GM12801 (cell line): ENCODE measurements around the gene ZNF385B.

Experiments
- TF ChIP-seq, protein P1 (sequence below): IDR thresholded peaks from one replicate; pipeline ENCODE4 v1.5.1; 2011; ENCODE audit warnings: control low read depth; ENCODE audit not compliant: insufficient read length; ENCODE audit errors: extremely low read depth

ZNF385B gene

DNA sequence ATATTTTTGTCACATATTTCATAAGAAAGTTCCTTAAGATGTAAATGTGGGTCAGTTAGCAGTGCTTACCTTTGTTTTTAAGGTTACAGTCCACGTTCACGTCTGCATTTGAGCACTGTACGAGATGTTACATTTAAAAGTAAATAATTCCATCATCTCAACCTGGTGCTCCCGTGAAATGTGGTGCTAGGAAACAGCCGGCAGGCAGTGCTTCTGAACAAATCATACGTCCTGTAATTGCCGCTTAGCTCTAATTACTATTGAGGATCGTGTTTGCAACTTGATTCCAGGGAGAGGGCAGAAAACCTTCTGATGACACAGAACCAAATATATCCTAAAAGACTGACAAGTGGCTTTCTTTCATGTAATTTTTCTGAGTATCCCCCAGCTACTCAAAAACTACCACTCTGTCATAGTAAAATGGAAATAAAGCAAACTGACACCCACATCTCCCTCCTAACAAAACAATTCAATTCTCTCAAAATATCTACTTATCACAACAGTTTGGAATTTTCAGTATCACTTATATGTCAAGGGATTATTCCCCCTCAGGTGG lies 299.0 kb downstream of the ZNF385B start:
- TF ChIP-seq, protein P1, sequence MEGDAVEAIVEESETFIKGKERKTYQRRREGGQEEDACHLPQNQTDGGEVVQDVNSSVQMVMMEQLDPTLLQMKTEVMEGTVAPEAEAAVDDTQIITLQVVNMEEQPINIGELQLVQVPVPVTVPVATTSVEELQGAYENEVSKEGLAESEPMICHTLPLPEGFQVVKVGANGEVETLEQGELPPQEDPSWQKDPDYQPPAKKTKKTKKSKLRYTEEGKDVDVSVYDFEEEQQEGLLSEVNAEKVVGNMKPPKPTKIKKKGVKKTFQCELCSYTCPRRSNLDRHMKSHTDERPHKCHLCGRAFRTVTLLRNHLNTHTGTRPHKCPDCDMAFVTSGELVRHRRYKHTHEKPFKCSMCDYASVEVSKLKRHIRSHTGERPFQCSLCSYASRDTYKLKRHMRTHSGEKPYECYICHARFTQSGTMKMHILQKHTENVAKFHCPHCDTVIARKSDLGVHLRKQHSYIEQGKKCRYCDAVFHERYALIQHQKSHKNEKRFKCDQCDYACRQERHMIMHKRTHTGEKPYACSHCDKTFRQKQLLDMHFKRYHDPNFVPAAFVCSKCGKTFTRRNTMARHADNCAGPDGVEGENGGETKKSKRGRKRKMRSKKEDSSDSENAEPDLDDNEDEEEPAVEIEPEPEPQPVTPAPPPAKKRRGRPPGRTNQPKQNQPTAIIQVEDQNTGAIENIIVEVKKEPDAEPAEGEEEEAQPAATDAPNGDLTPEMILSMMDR, result no peak

DNA sequence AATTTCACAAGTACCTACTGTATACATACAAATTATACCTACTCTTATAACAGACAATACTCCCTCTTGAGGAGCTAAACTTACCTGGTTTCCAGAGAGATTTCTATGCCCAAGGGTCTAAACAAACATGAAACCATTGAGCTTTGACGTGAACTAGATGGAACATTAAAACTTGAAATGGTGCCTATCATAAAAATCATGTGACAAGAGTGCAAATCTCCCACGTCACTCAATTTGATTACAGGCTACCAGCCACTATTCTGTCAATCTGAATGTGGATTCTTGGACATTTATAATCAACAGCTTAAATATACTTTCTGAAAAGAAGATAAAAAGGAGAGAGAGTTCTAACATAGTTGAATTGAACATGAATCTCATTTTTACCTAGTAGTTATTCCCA lies 299.7 kb downstream of the ZNF385B start:
- TF ChIP-seq, protein P1, result no peak

DNA sequence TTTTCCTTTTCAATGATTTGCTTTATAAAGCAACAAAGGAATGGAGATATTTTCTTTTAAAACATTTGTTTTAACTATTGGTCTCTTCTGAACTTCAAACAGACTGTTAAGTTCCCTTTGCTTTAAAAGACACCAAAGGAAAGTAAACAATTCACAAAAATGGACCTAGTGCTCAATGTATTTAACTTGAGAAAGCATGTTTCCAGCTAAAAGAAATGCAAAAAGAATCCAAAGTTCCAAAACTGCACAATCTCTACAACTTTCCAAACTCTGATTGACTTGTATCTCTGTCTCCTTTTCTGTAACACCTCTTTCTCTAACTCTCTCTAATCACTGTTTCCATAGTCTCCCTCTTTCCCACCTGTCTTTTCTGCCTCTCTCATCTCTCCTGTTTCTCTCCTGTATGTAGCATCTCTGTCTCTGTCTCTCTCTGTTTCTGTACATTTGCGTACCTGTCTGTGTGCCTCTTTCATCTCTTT lies 301.1 kb downstream of the ZNF385B start:
- TF ChIP-seq, protein P1, result no peak

DNA sequence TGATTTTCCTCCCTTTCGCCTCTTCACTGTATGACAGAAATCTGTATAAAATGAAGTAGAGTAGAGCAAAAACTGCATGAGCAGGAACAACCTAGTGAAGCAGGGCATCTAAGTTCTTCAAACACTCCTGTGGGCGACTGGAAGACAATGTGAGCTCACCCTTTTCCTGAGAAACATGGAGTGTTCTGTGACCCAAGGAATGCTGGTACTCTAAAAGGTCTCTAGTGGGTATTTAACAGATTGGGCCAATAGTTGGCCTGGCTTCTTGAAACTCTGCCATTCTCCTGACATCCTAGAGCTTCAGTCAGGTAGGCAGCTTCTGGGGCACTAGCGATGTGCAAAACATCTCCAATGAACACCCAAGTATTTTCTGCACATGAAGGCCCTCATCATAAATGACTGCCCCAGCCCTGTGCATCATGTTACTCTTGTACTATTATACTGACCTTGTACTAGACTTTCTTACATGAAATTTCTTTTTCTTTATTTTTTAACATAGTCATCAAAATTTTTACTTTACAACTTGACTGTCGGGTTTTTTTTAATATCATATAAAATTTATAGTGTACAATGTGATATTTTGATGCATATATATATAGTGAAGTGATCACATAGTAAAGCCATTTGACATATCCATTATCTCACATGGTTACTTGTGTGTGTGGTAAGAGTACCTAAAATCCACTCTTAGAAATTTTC lies 302.2 kb downstream of the ZNF385B start:
- TF ChIP-seq, protein P1, result no peak

DNA sequence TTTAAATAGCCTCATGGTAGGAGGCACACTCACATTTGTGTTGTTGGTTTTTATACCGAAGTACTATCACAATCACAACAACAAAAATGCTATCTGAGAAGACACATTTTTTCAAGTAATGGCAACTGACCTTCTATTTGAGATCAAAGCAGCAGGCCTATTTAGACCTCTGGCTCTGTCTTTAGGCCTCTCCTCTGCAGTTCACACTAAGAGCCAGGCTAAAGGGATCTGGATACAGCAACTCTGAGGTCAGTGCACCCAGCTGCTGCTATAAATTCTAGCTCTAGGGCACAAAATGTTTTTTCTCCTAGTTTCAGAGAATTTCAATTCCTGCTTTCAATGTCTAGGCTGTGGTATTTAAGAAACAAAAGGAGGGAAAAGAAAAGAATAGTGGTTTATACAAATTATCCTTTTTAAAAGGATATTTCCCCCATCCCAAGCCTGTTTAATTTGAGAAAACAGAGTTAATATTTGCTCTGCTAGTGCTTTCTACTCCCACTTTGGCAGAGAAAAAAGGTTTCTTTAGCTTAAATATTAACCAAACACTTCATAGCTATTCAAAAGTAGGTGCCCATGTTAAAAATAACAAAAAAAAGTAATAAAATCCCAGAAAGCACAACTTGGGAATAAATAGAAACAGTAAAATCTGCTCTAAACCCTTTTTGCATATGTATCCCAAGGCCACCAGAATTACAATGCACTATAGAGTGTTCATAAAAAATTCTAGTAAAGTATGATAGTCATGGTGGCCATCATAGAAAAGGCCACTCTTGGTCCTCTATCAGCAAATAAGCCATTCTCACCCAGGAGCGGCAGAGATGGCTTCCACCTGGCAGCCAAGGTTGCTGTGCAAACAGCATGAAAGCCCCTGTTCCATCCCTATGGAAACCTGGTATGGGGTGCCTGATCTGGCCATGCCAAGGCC lies 303.1 kb downstream of the ZNF385B start:
- TF ChIP-seq, protein P1, result no peak

DNA sequence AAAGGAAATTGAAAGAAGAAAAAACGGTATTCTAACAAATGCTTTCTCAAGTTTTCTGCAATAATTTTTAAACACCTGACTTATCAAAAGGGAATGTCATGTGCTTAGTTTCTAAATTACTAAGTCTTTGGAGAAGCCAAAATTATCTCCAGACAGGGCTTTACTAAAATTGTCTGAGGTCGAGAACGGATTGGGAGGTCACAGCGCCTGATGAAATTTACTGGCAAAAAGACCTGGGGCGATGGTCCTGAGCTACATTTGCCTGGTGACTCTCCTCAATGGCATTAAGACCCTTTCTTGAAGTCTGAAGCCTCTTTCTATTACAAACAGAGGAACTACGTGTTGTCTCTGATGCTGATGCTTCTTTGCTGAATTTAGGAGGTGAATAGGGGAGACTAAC lies 305.0 kb downstream of the ZNF385B start:
- TF ChIP-seq, protein P1, result no peak

DNA sequence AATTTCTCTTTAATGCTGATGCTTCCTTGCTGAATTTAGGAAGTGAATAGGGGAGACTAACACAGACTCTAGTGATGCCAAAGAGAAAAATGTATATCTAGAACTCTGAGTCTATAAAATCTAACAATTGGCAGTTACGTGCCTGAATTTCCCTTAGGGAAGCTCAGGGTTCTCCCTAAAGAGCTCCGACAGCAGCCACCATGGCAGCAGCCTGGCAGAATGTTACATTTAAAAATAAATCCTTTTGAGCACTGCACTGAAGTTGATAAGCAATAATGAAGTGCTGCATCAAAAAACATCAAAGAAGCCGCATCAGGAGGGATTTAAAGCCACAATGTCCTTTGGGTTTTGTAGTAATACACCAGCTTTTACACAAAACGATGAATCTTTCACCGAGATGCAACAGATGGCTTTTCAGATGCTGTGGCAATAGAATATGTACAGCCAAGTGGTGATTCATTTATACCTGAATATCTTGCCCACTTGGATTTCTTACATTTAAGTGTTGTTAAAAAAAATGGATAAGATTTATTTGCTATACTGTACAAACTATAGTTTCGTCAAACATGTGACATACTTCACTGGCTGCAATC lies 305.6 kb downstream of the ZNF385B start:
- TF ChIP-seq, protein P1, result no peak
